HTR-8/SVneo (cell line): ENCODE measurements around the gene RCE1.

Source experiments
- DNase-seq: peaks from one replicate; pipeline ENCODE4 v3.0.0; 2011; ENCODE audit warnings: low spot score, mixed read lengths; ENCODE audit not compliant: insufficient read length
- FAIRE-seq: peaks from 2 replicates; lab custom pipeline; 2011; peaks lifted over from hg19 to GRCh38; lab: Jason Lieb, UNC

The RCE1 gene

GRCh38 chr11:66843776-66844495 is 695 bp downstream of the RCE1 start:
- FAIRE-seq (no peak), DNase-seq (no peak)

- DNase-seq (no peak), FAIRE-seq (no peak)
Observed at GRCh38 chr11:66844496-66845142, 1.4 kb downstream of the RCE1 start.

GRCh38 chr11:66845143-66845875 is 2.1 kb downstream of the RCE1 start:
- no peak for DNase-seq
- FAIRE-seq, result no peak

DNA sequence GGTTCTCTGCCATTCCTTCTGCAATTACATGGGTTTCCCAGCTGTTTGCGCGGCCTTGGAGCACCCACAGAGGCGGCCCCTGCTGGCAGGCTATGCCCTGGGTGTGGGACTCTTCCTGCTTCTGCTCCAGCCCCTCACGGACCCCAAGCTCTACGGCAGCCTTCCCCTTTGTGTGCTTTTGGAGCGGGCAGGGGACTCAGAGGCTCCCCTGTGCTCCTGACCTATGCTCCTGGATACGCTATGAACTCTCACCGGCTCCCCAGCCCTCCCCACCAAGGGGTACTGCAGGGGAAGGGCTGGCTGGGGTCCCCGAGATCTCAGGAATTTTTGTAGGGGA is 2.6 kb downstream of the RCE1 start:
- no peak for DNase-seq
- FAIRE-seq, result no peak

DNA sequence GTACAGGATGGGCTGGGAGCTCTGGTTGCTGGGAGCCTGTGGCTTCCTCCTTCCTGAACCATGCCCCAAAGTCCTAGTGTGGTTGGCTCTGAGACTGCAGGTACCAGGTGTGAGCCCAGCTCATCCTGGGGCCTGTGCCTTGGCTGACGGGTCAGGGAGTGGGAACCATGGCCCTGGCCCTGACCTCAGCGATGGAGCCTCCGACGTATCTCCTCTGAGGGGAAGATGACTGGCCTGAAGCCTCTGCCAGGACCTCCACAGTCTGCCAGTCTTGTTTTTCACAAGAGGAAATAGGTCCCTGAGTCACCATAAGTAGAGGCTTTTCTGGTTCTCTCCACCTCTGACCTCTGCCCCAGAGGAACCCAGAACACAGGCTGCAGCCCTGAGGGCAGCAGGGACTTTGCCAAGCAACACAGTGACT is 3.4 kb downstream of the RCE1 start:
- FAIRE-seq, result no peak
- no peak for DNase-seq

DNA sequence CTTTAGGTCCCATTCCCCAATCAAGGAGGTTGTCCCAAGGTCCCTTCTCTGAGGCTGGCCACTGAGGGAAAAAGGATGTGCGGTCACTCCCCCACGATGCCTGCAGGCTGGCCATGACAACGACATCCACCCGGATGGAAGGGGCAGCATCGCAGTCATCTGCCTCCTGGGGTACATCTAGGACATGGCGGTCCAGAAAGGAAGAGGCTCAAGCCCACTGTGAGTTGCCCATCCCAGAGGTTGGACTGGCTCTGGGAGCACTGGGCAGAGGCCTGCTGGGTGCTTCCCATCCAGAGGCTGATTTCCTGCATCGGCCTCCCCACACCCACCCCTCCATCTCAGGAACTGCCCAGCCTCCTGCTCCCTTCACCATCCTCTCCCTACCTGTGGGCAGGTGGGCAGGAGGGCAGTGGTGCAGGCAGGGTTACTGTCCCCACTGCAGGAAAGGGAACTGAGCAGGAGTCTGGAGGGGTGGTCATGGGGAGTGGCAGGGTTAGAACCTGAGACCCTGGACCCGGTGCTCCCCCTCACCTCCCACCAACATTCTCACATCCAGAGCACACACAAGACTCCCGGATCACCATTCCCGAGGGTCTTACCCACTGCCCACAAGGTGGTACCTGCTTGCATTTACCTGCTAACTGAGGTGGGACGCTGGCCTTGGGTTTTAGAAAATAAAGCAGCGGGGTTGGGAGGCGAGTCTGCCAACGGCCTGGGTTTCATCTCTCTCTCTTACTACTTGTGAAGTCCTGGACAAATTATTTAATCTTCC is 4.4 kb downstream of the RCE1 start:
- FAIRE-seq (no peak), DNase-seq (no peak)

DNA sequence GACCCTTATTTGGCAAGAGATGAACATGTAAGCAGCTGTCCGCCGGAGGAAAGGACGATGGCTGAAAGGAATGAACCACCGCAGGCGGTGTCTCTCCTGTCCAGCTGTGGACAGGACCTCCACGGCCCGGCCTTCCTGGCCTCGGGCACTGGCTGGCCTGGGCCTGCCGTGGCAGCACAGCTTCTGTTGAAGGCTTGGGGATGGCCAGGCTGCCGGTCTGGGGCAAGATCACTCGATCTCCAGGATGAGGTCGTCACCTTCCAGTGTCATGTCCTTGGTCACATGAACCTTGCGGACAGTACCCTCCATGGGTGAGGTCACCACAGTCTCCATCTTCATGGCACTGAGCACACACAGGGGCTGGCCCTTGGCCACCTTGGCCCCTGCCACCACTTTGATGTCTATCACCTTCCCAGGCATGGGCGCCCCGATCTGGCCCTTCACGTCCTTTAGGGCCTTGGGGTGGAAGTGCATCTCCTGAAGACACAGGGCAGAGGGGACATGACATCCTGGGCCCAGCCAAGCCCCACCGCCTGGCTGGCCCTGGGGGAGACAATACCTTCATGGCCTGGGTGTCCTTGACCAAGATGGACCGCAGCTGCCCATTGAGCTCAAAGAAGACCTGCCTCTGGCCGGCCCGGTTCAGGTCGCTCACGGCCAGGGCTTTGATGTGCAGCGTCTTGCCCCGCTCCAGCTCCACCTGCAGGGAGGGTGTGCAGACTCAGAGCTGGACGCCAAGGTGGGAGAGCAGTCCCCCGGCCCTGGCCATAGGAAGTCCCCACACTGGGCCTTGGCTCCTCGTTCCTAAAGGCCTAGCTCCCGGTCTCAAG is 5.6 kb downstream of the RCE1 start:
- no peak for DNase-seq
- no peak for FAIRE-seq

- no peak for DNase-seq
- FAIRE-seq, result no peak
Observed at GRCh38 chr11:66849501-66850234, 6.4 kb downstream of the RCE1 start.

- FAIRE-seq (no peak), DNase-seq (no peak)
Observed at GRCh38 chr11:66850235-66850587, 7.0 kb downstream of the RCE1 start.

- FAIRE-seq (no peak), DNase-seq (no peak)
Observed at GRCh38 chr11:66850588-66851238, 7.5 kb downstream of the RCE1 start.

- no peak for DNase-seq
- no peak for FAIRE-seq
Observed at GRCh38 chr11:66851239-66851596, 8.0 kb downstream of the RCE1 start.

GRCh38 chr11:66851698-66852465 is 8.6 kb downstream of the RCE1 start:
- DNase-seq (no peak), FAIRE-seq (no peak)

DNA sequence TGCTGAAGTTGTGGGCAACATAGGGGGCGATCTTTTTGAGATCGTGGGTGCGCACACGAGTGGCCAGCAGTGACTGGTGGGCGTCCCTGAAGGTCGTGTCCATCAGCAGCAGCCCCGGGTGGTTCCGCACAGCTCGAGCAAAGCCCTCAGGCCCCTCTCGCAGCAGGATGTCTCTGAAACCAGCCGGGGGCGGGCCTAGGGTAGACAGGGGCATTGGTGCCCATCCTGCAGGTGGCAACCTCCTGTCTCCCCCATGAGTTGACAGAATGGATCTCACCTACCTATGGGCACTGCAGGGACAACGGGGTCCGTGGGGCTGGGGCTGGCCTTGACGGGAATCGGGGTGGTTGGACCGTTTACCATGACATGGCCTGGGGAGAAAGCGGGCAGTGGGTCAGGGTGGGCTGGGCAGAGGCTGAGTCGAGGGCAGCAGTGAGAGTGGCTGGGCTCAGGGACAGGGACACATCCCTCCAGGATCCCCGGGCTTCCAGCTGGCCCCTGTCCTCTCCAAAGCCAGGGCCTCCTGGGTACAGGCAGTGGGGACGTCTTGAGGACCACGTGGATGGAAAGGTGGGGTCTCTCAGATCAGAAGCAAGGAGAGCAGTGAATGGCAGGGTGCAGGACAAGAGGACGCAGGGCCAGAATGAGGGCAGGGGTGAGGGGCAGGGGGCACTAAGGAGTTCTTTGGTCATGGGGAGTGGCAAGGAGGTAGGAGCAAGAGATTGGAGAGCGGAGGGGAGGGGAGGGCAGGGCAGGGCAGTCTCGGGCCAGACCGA is 9.4 kb downstream of the RCE1 start:
- FAIRE-seq (no peak), DNase-seq (no peak)

GRCh38 chr11:66853242-66854229 is 10.3 kb downstream of the RCE1 start:
- DNase-seq (no peak), FAIRE-seq (no peak)

DNA sequence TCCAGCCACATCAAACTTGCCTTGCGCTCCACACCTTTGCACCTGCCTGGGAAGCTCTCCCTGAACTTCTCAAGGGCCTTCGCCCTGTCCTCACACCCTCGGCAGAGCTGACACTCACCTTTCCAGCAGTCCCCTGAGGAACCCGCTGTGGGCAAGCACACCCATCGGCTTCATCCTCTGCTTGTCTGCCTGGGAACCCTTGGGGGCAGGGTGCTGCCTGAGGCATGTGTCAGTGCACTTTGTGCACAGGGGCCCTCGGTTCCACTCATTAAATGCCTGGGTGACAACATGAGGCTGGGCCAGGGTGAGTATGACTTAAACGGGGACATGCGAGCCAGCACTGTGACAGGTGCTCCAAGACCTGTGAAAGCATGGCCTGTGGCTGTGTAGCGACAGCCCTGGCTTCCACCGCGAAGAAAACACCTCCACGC is 11.0 kb downstream of the RCE1 start:
- no peak for DNase-seq
- FAIRE-seq, result no peak

- DNase-seq (no peak), FAIRE-seq (no peak)
Observed at GRCh38 chr11:66854729-66855211, 11.5 kb downstream of the RCE1 start.
